ENCODE results near the gene NUP210. TPM values are rescaled to one million over a fixed set of nuclear protein-coding genes. Genes with fewer than 3 reads are reported as not detected.
A peak's percentile ranks its signal among the peaks of the same experiment; 100 is the strongest.

Gene NUP210
- total RNA-seq, 2 experiments from 2014 or later = 153 to 161 TPM

GRCh38 chr3:13338231-13338630 lies 81.9 kb downstream of the NUP210 start:
- ChIA-PET POLR2A (no interaction called here), CTCF (no interaction called here)
- no peaks in the 10 kb centered on the region for H3K27me3 Mint-ChIP-seq
- H3K36me3 Mint-ChIP-seq (ENCODE audit: low read depth) = peaks cover 83% of the 10 kb centered on the region
- H3K4me1 Mint-ChIP-seq = peaks cover 14% of the 10 kb centered on the region
- H3K4me3 Mint-ChIP-seq = no peak overlapping the region
- DNase-seq = no peak
- no peaks in the 10 kb centered on the region for H3K9me3 Mint-ChIP-seq
- peak overlapping the region; percentile 28 for H3K27ac Mint-ChIP-seq

- ChIA-PET POLR2A (interaction anchor here (0.9 to 1.1 kb wide), 2 partner anchors 8 to 10 kb away, joined by 3 read pairs; no protein-coding TSS in a partner anchor), CTCF (interaction anchor here (0.9 kb wide), 1 partner anchor 116 kb away, joined by 3 read pairs; no protein-coding TSS in a partner anchor)
- H3K9me3 Mint-ChIP-seq = no peaks in the 10 kb centered on the region
- DNase-seq = no peak
- H3K27ac Mint-ChIP-seq = peak overlapping the region; percentile 59
- H3K4me3 Mint-ChIP-seq = no peak overlapping the region
- peaks cover 14% of the 10 kb centered on the region for H3K4me1 Mint-ChIP-seq
- H3K36me3 Mint-ChIP-seq (ENCODE audit: low read depth) = peaks cover 82% of the 10 kb centered on the region
- no peaks in the 10 kb centered on the region for H3K27me3 Mint-ChIP-seq
These were observed 83.5 kb downstream of the NUP210 start for GRCh38 chr3:13336592-13336991.

- Mint-ChIP-seq H3K4me3 (no peak overlapping the region), H3K9me3 (no peaks in the 10 kb centered on the region), H3K4me1 (peaks cover 14% of the 10 kb centered on the region), H3K36me3 (ENCODE audit: low read depth) (peaks cover 82% of the 10 kb centered on the region), H3K27ac (no peak overlapping the region), H3K27me3 (no peaks in the 10 kb centered on the region)
- no peak for DNase-seq
- ChIA-PET POLR2A (interaction anchor here (0.9 to 1.1 kb wide), 3 partner anchors 9 to 13 kb away, joined by 3 read pairs; no protein-coding TSS in a partner anchor), CTCF (no interaction called here)
These were observed 84.6 kb downstream of the NUP210 start for GRCh38 chr3:13335503-13335902.

GRCh38 chr3:13335059-13335458 lies 85.1 kb downstream of the NUP210 start:
- ChIA-PET CTCF (no interaction called here), POLR2A (interaction anchor here (1.0 kb wide), 1 partner anchor 13 kb away, joined by 3 read pairs; no protein-coding TSS in a partner anchor)
- Mint-ChIP-seq H3K4me3 (no peak overlapping the region), H3K27me3 (no peaks in the 10 kb centered on the region), H3K27ac (no peak overlapping the region), H3K9me3 (no peaks in the 10 kb centered on the region), H3K4me1 (peaks cover 14% of the 10 kb centered on the region), H3K36me3 (ENCODE audit: low read depth) (peaks cover 81% of the 10 kb centered on the region)
- DNase-seq = no peak

- H3K4me1 Mint-ChIP-seq = peaks cover 13% of the 10 kb centered on the region
- DNase-seq = no peak
- ChIA-PET CTCF (no interaction called here), POLR2A (interaction anchor here (1.6 kb wide), 1 partner anchor 13 kb away, joined by 3 read pairs; no protein-coding TSS in a partner anchor)
- no peak overlapping the region for H3K4me3 Mint-ChIP-seq
- peak overlapping the region; percentile 2 for H3K27ac Mint-ChIP-seq
- no peaks in the 10 kb centered on the region for H3K27me3 Mint-ChIP-seq
- H3K9me3 Mint-ChIP-seq = no peaks in the 10 kb centered on the region
- peaks cover 81% of the 10 kb centered on the region for H3K36me3 Mint-ChIP-seq (ENCODE audit: low read depth)
These were observed 86.8 kb downstream of the NUP210 start for GRCh38 chr3:13333236-13333897.

- no peak for DNase-seq
- ChIA-PET CTCF (no interaction called here), POLR2A (interaction anchor here (1.4 to 1.6 kb wide), 2 partner anchors 13 to 14 kb away, joined by 3 read pairs; no protein-coding TSS in a partner anchor)
- H3K4me3 Mint-ChIP-seq = no peak overlapping the region
- peaks cover 12% of the 10 kb centered on the region for H3K4me1 Mint-ChIP-seq
- H3K27me3 Mint-ChIP-seq = no peaks in the 10 kb centered on the region
- no peaks in the 10 kb centered on the region for H3K9me3 Mint-ChIP-seq
- H3K36me3 Mint-ChIP-seq (ENCODE audit: low read depth) = peaks cover 78% of the 10 kb centered on the region
- H3K27ac Mint-ChIP-seq = no peak overlapping the region
These were observed 87.4 kb downstream of the NUP210 start for GRCh38 chr3:13332740-13333139.

GRCh38 chr3:13332158-13332557 lies 88.0 kb downstream of the NUP210 start:
- no peak for DNase-seq
- POLR2A ChIA-PET = interaction anchor here (1.0 to 1.4 kb wide), 2 partner anchors 12 to 14 kb away, joined by 3 read pairs; no protein-coding TSS in a partner anchor
- H3K4me3 Mint-ChIP-seq = no peak overlapping the region
- H3K9me3 Mint-ChIP-seq = no peaks in the 10 kb centered on the region
- H3K27me3 Mint-ChIP-seq = no peaks in the 10 kb centered on the region
- H3K4me1 Mint-ChIP-seq = peaks cover 8% of the 10 kb centered on the region
- H3K36me3 Mint-ChIP-seq (ENCODE audit: low read depth) = peaks cover 79% of the 10 kb centered on the region
- CTCF ChIA-PET = no interaction called here
- H3K27ac Mint-ChIP-seq = no peak overlapping the region

GRCh38 chr3:13329746-13330145 lies 90.4 kb downstream of the NUP210 start:
- Mint-ChIP-seq H3K4me3 (no peak overlapping the region), H3K36me3 (ENCODE audit: low read depth) (peaks cover 80% of the 10 kb centered on the region), H3K27ac (no peak overlapping the region), H3K27me3 (no peaks in the 10 kb centered on the region), H3K4me1 (no peaks in the 10 kb centered on the region), H3K9me3 (no peaks in the 10 kb centered on the region)
- no peak for DNase-seq
- ChIA-PET CTCF (interaction anchor here (1.5 kb wide), 1 partner anchor 237 kb away, joined by 4 read pairs; no protein-coding TSS in a partner anchor), POLR2A (interaction anchor here (0.7 kb wide), 1 partner anchor 18 kb away, joined by 3 read pairs; no protein-coding TSS in a partner anchor)

- Mint-ChIP-seq H3K27ac (no peak overlapping the region), H3K4me1 (no peaks in the 10 kb centered on the region), H3K4me3 (no peak overlapping the region), H3K36me3 (ENCODE audit: low read depth) (peaks cover 81% of the 10 kb centered on the region), H3K27me3 (no peaks in the 10 kb centered on the region), H3K9me3 (no peaks in the 10 kb centered on the region)
- ChIA-PET CTCF (interaction anchor here (0.9 to 3.0 kb wide), 2 partner anchors 9 to 234 kb away, joined by 3 to 9 read pairs; no protein-coding TSS in a partner anchor), POLR2A (interaction anchor here (0.7 to 1.2 kb wide), 2 partner anchors 14 to 18 kb away, joined by 3 read pairs; no protein-coding TSS in a partner anchor)
- DNase-seq = no peak
These were observed 94.2 kb downstream of the NUP210 start for GRCh38 chr3:13325892-13326443.

- Mint-ChIP-seq H3K27me3 (no peaks in the 10 kb centered on the region), H3K36me3 (ENCODE audit: low read depth) (peaks cover 80% of the 10 kb centered on the region), H3K4me1 (no peaks in the 10 kb centered on the region), H3K27ac (peak overlapping the region; percentile 42), H3K9me3 (no peaks in the 10 kb centered on the region), H3K4me3 (no peak overlapping the region)
- ChIA-PET CTCF (interaction anchor here (3.0 kb wide), 1 partner anchor 233 kb away, joined by 9 read pairs; no protein-coding TSS in a partner anchor), POLR2A (interaction anchor here (1.2 kb wide), 1 partner anchor 13 kb away, joined by 3 read pairs; no protein-coding TSS in a partner anchor)
- DNase-seq = no peak
These were observed 95.2 kb downstream of the NUP210 start for GRCh38 chr3:13324835-13325501.

GRCh38 chr3:13323822-13324221 lies 96.3 kb downstream of the NUP210 start:
- peaks cover 80% of the 10 kb centered on the region for H3K36me3 Mint-ChIP-seq (ENCODE audit: low read depth)
- POLR2A ChIA-PET = no interaction called here
- no peaks in the 10 kb centered on the region for H3K9me3 Mint-ChIP-seq
- no peak overlapping the region for H3K27ac Mint-ChIP-seq
- no peaks in the 10 kb centered on the region for H3K4me1 Mint-ChIP-seq
- no peak for DNase-seq
- H3K4me3 Mint-ChIP-seq = no peak overlapping the region
- CTCF ChIA-PET = interaction anchor here (3.0 kb wide), 1 partner anchor 232 kb away, joined by 9 read pairs; no protein-coding TSS in a partner anchor
- no peaks in the 10 kb centered on the region for H3K27me3 Mint-ChIP-seq

- peaks cover 86% of the 10 kb centered on the region for H3K36me3 Mint-ChIP-seq (ENCODE audit: low read depth)
- no peak overlapping the region for H3K4me3 Mint-ChIP-seq
- H3K4me1 Mint-ChIP-seq = no peaks in the 10 kb centered on the region
- no peak overlapping the region for H3K27ac Mint-ChIP-seq
- H3K9me3 Mint-ChIP-seq = no peaks in the 10 kb centered on the region
- H3K27me3 Mint-ChIP-seq = no peaks in the 10 kb centered on the region
- ChIA-PET POLR2A (no interaction called here), CTCF (interaction anchor here (1.1 to 1.3 kb wide), 2 partner anchors 130 to 140 kb away, joined by 3 read pairs; no protein-coding TSS in a partner anchor)
- DNase-seq = no peak
These were observed 97.8 kb downstream of the NUP210 start for GRCh38 chr3:13322324-13322723.
